Caco-2 (cell line): Measurements from ENCODE around the gene OGDH. TPM values are rescaled to one million over a fixed set of nuclear protein-coding genes. Genes with fewer than 3 reads are reported as not detected.

Experiments used
- BruUV-seq: library from RNA; stranded (reverse); fragments of 400-500 nt; replicated peaks from 2 replicates; lab custom pipeline; 2021; lab: Mats Ljungman, UMichigan
- CTCF ChIA-PET: fragments of 300-600 bp; sonication (Branson Sonifier 250); formaldehyde crosslinking; loops from one replicate; lab custom pipeline; 2022; ENCODE audit warnings: antibody characterized with exemption; lab: Charles Lee
- POLR2A ChIA-PET: fragments of 300-600 bp; sonication (Branson Sonifier 250); formaldehyde crosslinking; loops from one replicate; lab custom pipeline; 2022; ENCODE audit warnings: antibody characterized with exemption; lab: Charles Lee
- DNase-seq, 2 experiments: peaks; one replicate each; pipeline versions ENCODE4 v3.0.0 to v3.0.0-alpha.2; 2020 to 2022
- H3K27me3 ChIP-seq: replicated peaks from 2 replicates; pipeline ENCODE4 v1.6.0; 2011; ENCODE audit warnings: low read length; ENCODE audit not compliant: control insufficient read depth, insufficient read depth
- H3K36me3 ChIP-seq: 2 replicates; pipeline ENCODE4 v1.5.1; 2011; ENCODE audit warnings: low read length; ENCODE audit not compliant: control insufficient read depth, insufficient read depth
- H3K4me1 ChIP-seq: fragments of 250-450 bp; sonication (Bioruptor Pico); 2 replicates; pipeline ENCODE4 v1.5.1; 2020; ENCODE audit warnings: mild to moderate bottlenecking
- H3K4me3 ChIP-seq: 2 replicates; pipeline ENCODE4 v1.5.1; 2011; ENCODE audit warnings: low read depth, mild to moderate bottlenecking, control low read depth, low read length
- H3K9me3 ChIP-seq: fragments of 250-450 bp; sonication (Bioruptor Pico); 2 replicates; pipeline ENCODE4 v1.5.1; 2020; ENCODE audit warnings: mild to moderate bottlenecking, moderate library complexity
- H3K27ac Mint-ChIP-seq: one replicate; pipeline ENCODE4 v1.8.0; 2022; ENCODE audit warnings: mixed read lengths; ENCODE audit not compliant: unreplicated experiment
- H3K27me3 Mint-ChIP-seq: one replicate; pipeline ENCODE4 v1.8.0; 2022; ENCODE audit warnings: mixed read lengths; ENCODE audit not compliant: insufficient read depth, unreplicated experiment
- H3K36me3 Mint-ChIP-seq: one replicate; pipeline ENCODE4 v1.8.0; 2022; ENCODE audit warnings: mild to moderate bottlenecking, mixed read lengths; ENCODE audit not compliant: insufficient read depth, unreplicated experiment
- H3K4me1 Mint-ChIP-seq: one replicate; pipeline ENCODE4 v1.8.0; 2022; ENCODE audit warnings: low read depth, mixed read lengths; ENCODE audit not compliant: unreplicated experiment
- H3K4me3 Mint-ChIP-seq: one replicate; pipeline ENCODE4 v1.8.0; 2022; ENCODE audit warnings: mild to moderate bottlenecking, moderate library complexity, mixed read lengths; ENCODE audit not compliant: unreplicated experiment
- H3K9me3 Mint-ChIP-seq: one replicate; pipeline ENCODE4 v1.8.0; 2022; ENCODE audit warnings: mixed read lengths; ENCODE audit not compliant: unreplicated experiment
- intact Hi-C: fragments of 100-400 bp; cut with micrococcal nuclease; formaldehyde crosslinking; loops from one replicate; pipeline ENCODE4 v1.10.0; 2022; ENCODE audit not compliant: unreplicated experiment
- total RNA-seq: library from RNA; stranded (reverse); gene quantifications from 2 replicates; pipeline ENCODE4 v1.2.3, GENCODE V29; 2022
- TF ChIP-seq, protein P1 (sequence below), 2 experiments: fragments of 200-600 bp in 1 of 2; IDR thresholded peaks; 1 replicate in 1 of 2; 2 replicates in 1 of 2; pipeline versions ENCODE4 v1.5.1 to v1.8.0; 2011 to 2022; ENCODE audit warnings: antibody characterized with exemption in 1 of 2, control low read depth in 1 of 2, inconsistent platforms in 1 of 2, low read depth in 1 of 2, low read length in 1 of 2, mild to moderate bottlenecking in 1 of 2, moderate library complexity in 1 of 2; ENCODE audit not compliant: insufficient read depth in 1 of 2, severe bottlenecking in 1 of 2, unreplicated experiment in 1 of 2

The OGDH gene
- total RNA-seq, 1 experiment from 2014 or later = 62.1 TPM

GRCh38 chr7:44676776-44677175 lies 70.3 kb downstream of the OGDH start:
- Mint-ChIP-seq H3K36me3 (peaks cover 54% of the 10 kb centered on the region), H3K27ac (no peak overlapping the region), H3K4me1 (peaks cover 11% of the 10 kb centered on the region), H3K4me3 (no peak overlapping the region), H3K27me3 (no peaks in the 10 kb centered on the region), H3K9me3 (no peaks in the 10 kb centered on the region)
- ChIA-PET POLR2A (no interaction called here), CTCF (no interaction called here)
- no TSS peak for BruUV-seq
- intact Hi-C loops = no loop called here
- Histone ChIP-seq H3K27me3 (no peaks in the 10 kb centered on the region), H3K36me3 (peaks cover 9% of the 10 kb centered on the region; the same call in 1 of the 2 replicates), H3K4me1 (no peaks in the 10 kb centered on the region), H3K4me3 (no peak overlapping the region), H3K9me3 (no peaks in the 10 kb centered on the region)
- TF ChIP-seq, protein P1, sequence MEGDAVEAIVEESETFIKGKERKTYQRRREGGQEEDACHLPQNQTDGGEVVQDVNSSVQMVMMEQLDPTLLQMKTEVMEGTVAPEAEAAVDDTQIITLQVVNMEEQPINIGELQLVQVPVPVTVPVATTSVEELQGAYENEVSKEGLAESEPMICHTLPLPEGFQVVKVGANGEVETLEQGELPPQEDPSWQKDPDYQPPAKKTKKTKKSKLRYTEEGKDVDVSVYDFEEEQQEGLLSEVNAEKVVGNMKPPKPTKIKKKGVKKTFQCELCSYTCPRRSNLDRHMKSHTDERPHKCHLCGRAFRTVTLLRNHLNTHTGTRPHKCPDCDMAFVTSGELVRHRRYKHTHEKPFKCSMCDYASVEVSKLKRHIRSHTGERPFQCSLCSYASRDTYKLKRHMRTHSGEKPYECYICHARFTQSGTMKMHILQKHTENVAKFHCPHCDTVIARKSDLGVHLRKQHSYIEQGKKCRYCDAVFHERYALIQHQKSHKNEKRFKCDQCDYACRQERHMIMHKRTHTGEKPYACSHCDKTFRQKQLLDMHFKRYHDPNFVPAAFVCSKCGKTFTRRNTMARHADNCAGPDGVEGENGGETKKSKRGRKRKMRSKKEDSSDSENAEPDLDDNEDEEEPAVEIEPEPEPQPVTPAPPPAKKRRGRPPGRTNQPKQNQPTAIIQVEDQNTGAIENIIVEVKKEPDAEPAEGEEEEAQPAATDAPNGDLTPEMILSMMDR (IDR thresholded peaks at IDR 0.05; ENCODE audit: insufficient read depth in 1 of 2, low read depth in 1 of 2, low read length in 1 of 2, severe bottlenecking in 1 of 2, unreplicated experiment in 1 of 2) = no peak
- DNase-seq = no peak

DNA sequence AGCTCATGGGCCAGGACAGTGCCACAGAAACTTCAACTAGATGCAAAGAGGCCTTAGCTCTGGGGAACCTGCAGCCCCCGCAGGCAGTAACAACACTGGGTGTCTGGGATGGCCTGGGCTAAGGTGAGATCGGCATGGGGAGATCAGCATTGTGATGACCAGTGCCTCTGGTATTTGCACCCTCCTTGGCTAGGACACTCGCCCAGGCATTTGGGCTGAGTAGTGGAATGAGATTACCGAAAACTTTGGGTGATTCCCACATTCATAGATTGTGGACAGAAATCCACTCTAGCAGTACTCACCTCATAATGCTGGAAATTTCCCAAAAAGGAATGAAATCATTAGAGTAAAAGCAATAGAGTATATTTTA lies 71.7 kb downstream of the OGDH start:
- TF ChIP-seq, protein P1 (IDR thresholded peaks at IDR 0.05; ENCODE audit: insufficient read depth in 1 of 2, low read depth in 1 of 2, low read length in 1 of 2, severe bottlenecking in 1 of 2, unreplicated experiment in 1 of 2) = no peak
- Mint-ChIP-seq H3K9me3 (no peaks in the 10 kb centered on the region), H3K4me1 (peaks cover 11% of the 10 kb centered on the region), H3K27me3 (no peaks in the 10 kb centered on the region), H3K4me3 (no peak overlapping the region), H3K36me3 (peaks cover 53% of the 10 kb centered on the region), H3K27ac (peak overlapping the region; percentile 55)
- H3K4me1 ChIP-seq = no peaks in the 10 kb centered on the region
- peaks cover 9% of the 10 kb centered on the region; the same call in 1 of the 2 replicates for H3K36me3 ChIP-seq
- BruUV-seq = no TSS peak
- no peaks in the 10 kb centered on the region for H3K9me3 ChIP-seq
- ChIA-PET CTCF (no interaction called here), POLR2A (no interaction called here)
- intact Hi-C loops = no loop called here
- DNase-seq = peak in 1 of 2 experiments; percentile 7
- H3K27me3 ChIP-seq = no peaks in the 10 kb centered on the region
- H3K4me3 ChIP-seq = no peak overlapping the region

DNA sequence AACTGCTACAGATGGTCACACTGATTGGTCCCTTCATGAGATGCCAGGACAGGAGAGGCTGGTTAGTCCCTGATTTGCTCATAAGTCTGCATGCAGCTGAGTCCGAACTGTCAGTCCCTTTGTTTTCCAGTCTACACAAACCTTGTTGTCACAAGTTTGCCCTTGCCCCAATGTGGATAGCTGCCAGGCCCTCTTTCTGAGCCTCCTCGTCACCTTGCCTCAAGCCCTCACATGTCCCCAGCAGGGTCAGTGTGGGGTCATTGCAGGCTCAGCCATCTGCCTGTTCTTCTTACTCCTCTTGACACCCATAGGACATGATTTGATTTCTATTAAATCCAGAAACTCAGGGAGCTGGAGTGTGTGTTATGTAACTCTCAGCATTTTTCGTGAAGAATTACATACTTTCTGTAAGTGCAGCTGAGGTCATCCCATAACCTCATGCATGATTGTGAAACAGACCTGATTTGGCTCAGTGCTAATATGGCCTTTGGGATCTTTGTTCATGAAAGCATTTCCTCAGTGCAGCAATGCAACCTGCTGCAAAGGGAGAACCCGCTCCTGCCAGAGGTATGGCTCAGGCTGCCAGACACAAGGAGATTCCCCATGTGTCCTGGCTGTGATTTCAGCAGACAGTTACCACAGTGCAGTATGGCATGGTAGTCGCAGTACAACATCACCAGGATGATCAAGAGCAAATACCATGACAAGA lies 72.2 kb downstream of the OGDH start:
- DNase-seq = peak in 1 of 2 experiments; percentile 5
- Mint-ChIP-seq H3K36me3 (peaks cover 54% of the 10 kb centered on the region), H3K4me1 (peaks cover 11% of the 10 kb centered on the region), H3K27ac (peak overlapping the region; percentile 55), H3K4me3 (no peak overlapping the region), H3K9me3 (no peaks in the 10 kb centered on the region), H3K27me3 (no peaks in the 10 kb centered on the region)
- Histone ChIP-seq H3K36me3 (peaks cover 6% of the 10 kb centered on the region; the same call in 1 of the 2 replicates), H3K27me3 (no peaks in the 10 kb centered on the region), H3K4me1 (no peaks in the 10 kb centered on the region), H3K4me3 (no peak overlapping the region), H3K9me3 (no peaks in the 10 kb centered on the region)
- CTCF ChIA-PET = no interaction called here
- POLR2A ChIA-PET = no interaction called here
- TF ChIP-seq, protein P1 (IDR thresholded peaks at IDR 0.05; ENCODE audit: insufficient read depth in 1 of 2, low read depth in 1 of 2, low read length in 1 of 2, severe bottlenecking in 1 of 2, unreplicated experiment in 1 of 2) = no peak
- no TSS peak for BruUV-seq
- intact Hi-C loops = no loop called here
